ENCODE data around the gene GSG1L2.

GRCh38 chr17:9820448-9820847 lies 1.4 kb downstream of the GSG1L2 start:
- TF ChIP-seq RARB (CRISPR knock-in tag; IDR thresholded peaks at IDR 0.05) (no peak), SNAI2 (CRISPR knock-in tag; IDR thresholded peaks at IDR 0.05) (no peak), PATZ1 (CRISPR knock-in tag; IDR thresholded peaks at IDR 0.05; ENCODE audit: borderline replicate concordance) (no peak), ARNTL (CRISPR knock-in tag; IDR thresholded peaks at IDR 0.05; ENCODE audit: borderline replicate concordance, low read depth) (no peak), CSDC2 (CRISPR knock-in tag; IDR thresholded peaks at IDR 0.05) (no peak), ZFP30 (CRISPR knock-in tag; IDR thresholded peaks at IDR 0.05) (no peak), ZNF70 (CRISPR knock-in tag; IDR thresholded peaks at IDR 0.05) (no peak), ZNF8 (CRISPR knock-in tag; IDR thresholded peaks at IDR 0.05) (no peak), ESRRG (CRISPR knock-in tag; IDR thresholded peaks at IDR 0.05) (no peak), ZC3H10 (CRISPR knock-in tag; IDR thresholded peaks at IDR 0.05) (no peak), ZFP3 (CRISPR knock-in tag; IDR thresholded peaks at IDR 0.05) (no peak), PPARA (CRISPR knock-in tag; IDR thresholded peaks at IDR 0.05; ENCODE audit: borderline replicate concordance) (no peak)

All from SK-N-SH treated with all-trans-retinoic acid at 6 μM for 48 hours (cell line).